ENCODE results near the gene GET3. TPM values are rescaled to one million over a fixed set of nuclear protein-coding genes. Genes with fewer than 3 reads are reported as not detected.

GET3 gene
- total RNA-seq, 1 experiment from 2014 or later, result 69.9 TPM

DNA sequence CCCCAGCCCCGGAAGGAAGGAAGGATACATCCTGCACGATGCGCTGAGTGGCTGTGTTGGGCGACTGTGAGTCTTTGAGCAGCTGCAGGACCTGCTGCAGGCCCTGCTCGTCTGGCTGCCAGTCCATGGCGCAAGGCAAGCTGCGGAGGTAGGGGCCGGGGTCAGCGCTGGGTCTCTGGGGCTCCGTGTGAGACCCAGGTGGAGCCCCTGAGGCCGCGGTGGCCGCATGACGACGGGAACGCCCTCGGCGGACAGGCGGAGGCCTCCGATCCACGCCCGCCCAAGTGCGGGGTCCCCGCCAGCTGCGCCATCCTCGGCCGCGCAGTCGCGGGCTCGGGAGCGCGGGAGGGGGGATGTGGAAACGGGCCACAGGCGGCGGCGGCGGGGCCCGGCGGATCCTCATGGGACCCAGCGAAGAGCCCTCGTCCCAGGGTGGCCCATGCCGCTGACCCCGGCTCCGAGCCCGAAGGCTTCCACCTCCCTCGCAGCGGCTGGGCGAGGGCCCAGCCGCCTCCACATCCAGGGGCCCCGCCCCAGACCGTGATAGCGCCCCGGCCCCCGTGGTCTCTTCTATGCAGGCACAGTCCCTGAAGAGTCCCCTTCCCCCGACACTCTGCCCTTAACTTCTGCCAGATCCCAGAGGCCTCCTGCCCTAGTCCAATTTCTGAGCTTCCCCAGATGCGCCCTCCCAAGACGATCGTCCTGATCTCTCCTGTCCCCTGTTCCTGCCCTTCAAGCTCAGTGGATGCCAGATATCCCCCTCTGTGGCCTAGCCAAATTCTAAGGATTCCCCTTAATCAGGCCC lies 16.2 kb upstream of the GET3 start:
- BruUV-seq (replicated peaks), result no TSS peak
- POLR2A ChIA-PET, result interaction anchor here (0.6 kb wide), 1 partner anchor 82 kb away, joined by 3 read pairs; no protein-coding TSS in a partner anchor
- TF ChIP-seq CTCF (IDR thresholded peaks at IDR 0.05) (no peak), TCF7L2 (IDR thresholded peaks at IDR 0.05; ENCODE audit: low read depth, low read length) (no peak), POLR2AphosphoS5 (IDR thresholded peaks at IDR 0.05; ENCODE audit: low read depth, low read length) (no peak; the same call in 1 of the 2 replicates), SIN3A (IDR thresholded peaks at IDR 0.05; ENCODE audit: borderline replicate concordance, insufficient read depth, low read depth, low read length) (no peak)
- TF ChIP-seq, protein P1, sequence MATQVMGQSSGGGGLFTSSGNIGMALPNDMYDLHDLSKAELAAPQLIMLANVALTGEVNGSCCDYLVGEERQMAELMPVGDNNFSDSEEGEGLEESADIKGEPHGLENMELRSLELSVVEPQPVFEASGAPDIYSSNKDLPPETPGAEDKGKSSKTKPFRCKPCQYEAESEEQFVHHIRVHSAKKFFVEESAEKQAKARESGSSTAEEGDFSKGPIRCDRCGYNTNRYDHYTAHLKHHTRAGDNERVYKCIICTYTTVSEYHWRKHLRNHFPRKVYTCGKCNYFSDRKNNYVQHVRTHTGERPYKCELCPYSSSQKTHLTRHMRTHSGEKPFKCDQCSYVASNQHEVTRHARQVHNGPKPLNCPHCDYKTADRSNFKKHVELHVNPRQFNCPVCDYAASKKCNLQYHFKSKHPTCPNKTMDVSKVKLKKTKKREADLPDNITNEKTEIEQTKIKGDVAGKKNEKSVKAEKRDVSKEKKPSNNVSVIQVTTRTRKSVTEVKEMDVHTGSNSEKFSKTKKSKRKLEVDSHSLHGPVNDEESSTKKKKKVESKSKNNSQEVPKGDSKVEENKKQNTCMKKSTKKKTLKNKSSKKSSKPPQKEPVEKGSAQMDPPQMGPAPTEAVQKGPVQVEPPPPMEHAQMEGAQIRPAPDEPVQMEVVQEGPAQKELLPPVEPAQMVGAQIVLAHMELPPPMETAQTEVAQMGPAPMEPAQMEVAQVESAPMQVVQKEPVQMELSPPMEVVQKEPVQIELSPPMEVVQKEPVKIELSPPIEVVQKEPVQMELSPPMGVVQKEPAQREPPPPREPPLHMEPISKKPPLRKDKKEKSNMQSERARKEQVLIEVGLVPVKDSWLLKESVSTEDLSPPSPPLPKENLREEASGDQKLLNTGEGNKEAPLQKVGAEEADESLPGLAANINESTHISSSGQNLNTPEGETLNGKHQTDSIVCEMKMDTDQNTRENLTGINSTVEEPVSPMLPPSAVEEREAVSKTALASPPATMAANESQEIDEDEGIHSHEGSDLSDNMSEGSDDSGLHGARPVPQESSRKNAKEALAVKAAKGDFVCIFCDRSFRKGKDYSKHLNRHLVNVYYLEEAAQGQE (IDR thresholded peaks at IDR 0.05; ENCODE audit: insufficient read depth in 1 of 2, low read depth in 2 of 2, low read length in 1 of 2), result no peak
- Histone ChIP-seq H3K4me3 (ENCODE audit: low read depth in 2 of 2, low read length in 2 of 2) (peak overlapping the region; percentile 83 to 96), H3K27me3 (ENCODE audit: control insufficient read depth, insufficient read depth, low read length) (no peaks in the 10 kb centered on the region), H3K4me1 (ENCODE audit: control insufficient read depth, insufficient read depth, low read length) (peaks cover 5% of the 10 kb centered on the region), H3K9me3 (ENCODE audit: control insufficient read depth, insufficient read depth, low read depth, low read length) (no peaks in the 10 kb centered on the region), H3K27ac (ENCODE audit: low read length) (peak overlapping the region; percentile 98), H3K36me3 (ENCODE audit: control insufficient read depth, insufficient read depth, low read length) (peaks cover 3% of the 10 kb centered on the region)
- ATAC-seq (peak; percentile 11; the same call in 1 of the 2 replicates), DNase-seq (ENCODE audit: low read depth, low spot score) (no peak)
- in situ Hi-C loops (cut with HindIII; ENCODE audit: low pct_unique_long_range_greater_than_20kb, low sequenced_read_pairs) (no loop called here), intact Hi-C loops (cut with micrococcal nuclease; ENCODE audit: unreplicated experiment) (no loop called here)
- CTCF ChIA-PET, result interaction anchor here (0.9 kb wide), 1 partner anchor 39 kb away, joined by 3 read pairs; no protein-coding TSS in a partner anchor

GRCh38 chr19:12721656-12722565 lies 15.4 kb upstream of the GET3 start:
- CTCF ChIA-PET, result interaction anchor here (0.9 kb wide), 1 partner anchor 38 kb away, joined by 3 read pairs; no protein-coding TSS in a partner anchor
- Histone ChIP-seq H3K36me3 (ENCODE audit: control insufficient read depth, insufficient read depth, low read length) (peaks cover 3% of the 10 kb centered on the region), H3K27ac (ENCODE audit: low read length) (peak overlapping the region; percentile 98), H3K27me3 (ENCODE audit: control insufficient read depth, insufficient read depth, low read length) (no peaks in the 10 kb centered on the region), H3K4me1 (ENCODE audit: control insufficient read depth, insufficient read depth, low read length) (peaks cover 5% of the 10 kb centered on the region), H3K9me3 (ENCODE audit: control insufficient read depth, insufficient read depth, low read depth, low read length) (no peaks in the 10 kb centered on the region), H3K4me3 (ENCODE audit: low read depth in 2 of 2, low read length in 2 of 2) (peak overlapping the region; percentile 83 to 96)
- in situ Hi-C loops (cut with HindIII; ENCODE audit: low pct_unique_long_range_greater_than_20kb, low sequenced_read_pairs) (no loop called here), intact Hi-C loops (cut with micrococcal nuclease; ENCODE audit: unreplicated experiment) (no loop called here)
- TSS peak; percentile 34 for BruUV-seq (replicated peaks)
- no peak for DNase-seq (ENCODE audit: low read depth, low spot score)
- peak; percentile 49 for ATAC-seq
- TF ChIP-seq, protein P1 (IDR thresholded peaks at IDR 0.05; ENCODE audit: insufficient read depth in 1 of 2, low read depth in 2 of 2, low read length in 1 of 2), result no peak
- TF ChIP-seq CTCF (IDR thresholded peaks at IDR 0.05), result no peak
- no peak; the same call in 1 of the 2 replicates for TF ChIP-seq SIN3A (IDR thresholded peaks at IDR 0.05; ENCODE audit: borderline replicate concordance, insufficient read depth, low read depth, low read length)
- no peak; the same call in 1 of the 2 replicates for TF ChIP-seq POLR2AphosphoS5 (IDR thresholded peaks at IDR 0.05; ENCODE audit: low read depth, low read length)
- no peak for TF ChIP-seq TCF7L2 (IDR thresholded peaks at IDR 0.05; ENCODE audit: low read depth, low read length)
- POLR2A ChIA-PET, result interaction anchor here (0.6 to 1.4 kb wide), 2 partner anchors 15 to 81 kb away, joined by 3 to 4 read pairs; partner anchors contain the start of gene GET3

Measured in Panc1 (cell line).